Measurements from ENCODE around the gene LDLRAP1. TPM values are rescaled to one million over a fixed set of nuclear protein-coding genes. Genes with fewer than 3 reads are reported as not detected.

LDLRAP1 gene
- total RNA-seq, 2 donors from 2014 or later, result 35.7 to 40.1 TPM

- intact Hi-C loops (cut with DNase I), result loop anchor here (5.0 kb wide), 1 partner anchor 76 kb away; no protein-coding TSS in a partner anchor
- H3K36me3 ChIP-seq, result no peaks in the 10 kb centered on the region
- DNase-seq, result peak; percentile 84
- H3K4me3 ChIP-seq, result peak within 1 kb of the TSS; percentile 74
- peak within 1 kb of the TSS; percentile 57 for H3K27ac ChIP-seq
- no peaks in the 10 kb centered on the region for H3K9me3 ChIP-seq
- peaks cover 10% of the 10 kb centered on the region for H3K4me1 ChIP-seq
- peak within 1 kb of the TSS; percentile 55 to 88 for H3K9ac ChIP-seq (ENCODE audit: low read depth in 2 of 2, low read length in 2 of 2)
- peaks cover 16% of the 10 kb centered on the region for H3K27me3 ChIP-seq
- no peak for TF ChIP-seq CTCF (IDR thresholded peaks at IDR 0.05)
Measured at GRCh38 chr1:25616095-25616986, 72.9 kb downstream of the LDLRAP1 start, which contains the start of gene MAN1C1. TSS of gene MAN1C1 (plus strand) at chr1:25616791. CDS start at chr1:25617798, 1,007 bp downstream.

GRCh38 chr1:25616987-25617624, 73.7 kb downstream of the LDLRAP1 start:
- Histone ChIP-seq H3K9me3 (no peaks in the 10 kb centered on the region), H3K36me3 (no peaks in the 10 kb centered on the region), H3K27me3 (peaks cover 16% of the 10 kb centered on the region), H3K4me1 (peaks cover 10% of the 10 kb centered on the region), H3K27ac (no peak overlapping the region), H3K9ac (ENCODE audit: low read depth in 2 of 2, low read length in 2 of 2) (peak overlapping the region in 1 of 2 donors; percentile 88), H3K4me3 (peak overlapping the region; percentile 74)
- DNase-seq, result no peak
- no peak for TF ChIP-seq CTCF (IDR thresholded peaks at IDR 0.05)
- intact Hi-C loops (cut with DNase I), result loop anchor here (5.0 kb wide), 1 partner anchor 75 kb away; no protein-coding TSS in a partner anchor

- Histone ChIP-seq H3K9me3 (no peaks in the 10 kb centered on the region), H3K4me3 (peak overlapping the region; percentile 53), H3K27me3 (peaks cover 16% of the 10 kb centered on the region), H3K36me3 (no peaks in the 10 kb centered on the region), H3K4me1 (peaks cover 10% of the 10 kb centered on the region), H3K27ac (peak overlapping the region; percentile 40), H3K9ac (ENCODE audit: low read depth in 2 of 2, low read length in 2 of 2) (peak overlapping the region; percentile 57 to 88)
- no peak for TF ChIP-seq CTCF (IDR thresholded peaks at IDR 0.05)
- intact Hi-C loops (cut with DNase I), result loop anchor here (5.0 kb wide), 1 partner anchor 74 kb away; no protein-coding TSS in a partner anchor
- no peak for DNase-seq
Measured at GRCh38 chr1:25617625-25618432, 74.4 kb downstream of the LDLRAP1 start.

GRCh38 chr1:25618433-25618808, 75.0 kb downstream of the LDLRAP1 start:
- peak overlapping the region; percentile 57 to 88 for H3K9ac ChIP-seq (ENCODE audit: low read depth in 2 of 2, low read length in 2 of 2)
- H3K4me3 ChIP-seq, result peak overlapping the region; percentile 53
- TF ChIP-seq CTCF (IDR thresholded peaks at IDR 0.05), result no peak
- no peak for DNase-seq
- H3K27ac ChIP-seq, result no peak overlapping the region
- H3K4me1 ChIP-seq, result peaks cover 10% of the 10 kb centered on the region
- H3K27me3 ChIP-seq, result peaks cover 16% of the 10 kb centered on the region
- no peaks in the 10 kb centered on the region for H3K9me3 ChIP-seq
- no peaks in the 10 kb centered on the region for H3K36me3 ChIP-seq
- intact Hi-C loops (cut with DNase I), result loop anchor here (5.0 kb wide), 1 partner anchor 74 kb away; no protein-coding TSS in a partner anchor

Other genes with a start within 250 kb of the LDLRAP1 start
- gene TMEM50A, start 205.3 kb upstream of the LDLRAP1 start, total RNA-seq, result 100 to 1,000 TPM; 113 to 126 TPM
- under 1 TPM; 0.27 to 0.32 TPM for gene RHCE, start 122.8 kb upstream of the LDLRAP1 start, total RNA-seq
- gene MACO1, start 112.7 kb upstream of the LDLRAP1 start, total RNA-seq, result 10 to 100 TPM; 17.7 to 28.2 TPM
- 1 to 10 TPM; 2.7 to 4.3 TPM for gene MAN1C1, start 73.2 kb downstream of the LDLRAP1 start, total RNA-seq

Data from colonic mucosa (tissue), 4 donors.